NCI-H345 treated with DMSO at 0.1 percent for 48 hours (cell line): Measurements from ENCODE around the gene SHMT2.
"Not testable (repeated sequence)": the region's sequence is repeated elsewhere in the genome, so short reads cannot be mapped to it uniquely, and the experiment has no call there.

Source experiments
- DNase-seq: peaks from one replicate; lab custom pipeline; 2025; ENCODE audit not compliant: unreplicated experiment; lab: John Stamatoyannopoulos, UW

The SHMT2 gene

GRCh38 chr12:57261428-57261865 lies 31.9 kb downstream of the SHMT2 start:
- DNase-seq = peak; percentile 81

- DNase-seq = no peak
These were observed 32.8 kb downstream of the SHMT2 start for GRCh38 chr12:57262126-57262822.

GRCh38 chr12:57263096-57263495 lies 33.6 kb downstream of the SHMT2 start:
- DNase-seq = no peak

- no peak for DNase-seq
These were observed 37.2 kb downstream of the SHMT2 start for GRCh38 chr12:57266681-57267080.

GRCh38 chr12:57268264-57268663 lies 38.8 kb downstream of the SHMT2 start:
- no peak for DNase-seq

- DNase-seq = no peak
These were observed 41.5 kb downstream of the SHMT2 start for GRCh38 chr12:57270966-57271470.

- DNase-seq = no peak
These were observed 43.0 kb downstream of the SHMT2 start for GRCh38 chr12:57272337-57273151.

GRCh38 chr12:57273516-57273915 lies 44.0 kb downstream of the SHMT2 start:
- no peak for DNase-seq

- DNase-seq = not testable (repeated sequence)
These were observed 46.7 kb downstream of the SHMT2 start for GRCh38 chr12:57276233-57276632.

- DNase-seq = no peak
These were observed 47.5 kb downstream of the SHMT2 start for GRCh38 chr12:57276935-57277563.

GRCh38 chr12:57278465-57279381 lies 49.2 kb downstream of the SHMT2 start:
- no peak for DNase-seq

GRCh38 chr12:57280211-57281062 lies 50.9 kb downstream of the SHMT2 start:
- no peak for DNase-seq

- DNase-seq = not testable (repeated sequence)
These were observed 52.6 kb downstream of the SHMT2 start for GRCh38 chr12:57282073-57282472.
